Esophagus squamous epithelium (tissue), 5 donors: Measurements from ENCODE around the gene TNFRSF25. TPM values are rescaled to one million over a fixed set of nuclear protein-coding genes. Genes with fewer than 3 reads are reported as not detected.

ENCODE experiments used
- DNase-seq: peaks from one replicate; lab custom pipeline; 2025; lab: John Stamatoyannopoulos, UW
- H3K27ac ChIP-seq, 4 donors: fragments of 200-600 bp; sonication (generic); one replicate each; pipeline ENCODE4 v1.5.1; 2016 to 2019; ENCODE audit warnings: mild to moderate bottlenecking in 1 of 4
- H3K27me3 ChIP-seq, 4 donors: fragments of 200-600 bp; sonication (generic); 1 replicate in 3 of 4; 2 replicates in 1 of 4; pipeline versions ENCODE4 v1.5.1 to v1.6.0; 2017 to 2021; ENCODE audit warnings: antibody characterized with exemption in 1 of 4
- H3K36me3 ChIP-seq, 3 donors: fragments of 200-600 bp; sonication (generic); one replicate each; pipeline ENCODE4 v1.5.1; 2016 to 2019
- H3K4me1 ChIP-seq, 3 donors: fragments of 200-600 bp; sonication (generic); one replicate each; pipeline ENCODE4 v1.5.1; 2017 to 2019
- H3K4me3 ChIP-seq, 4 donors: fragments of 200-600 bp; sonication (generic); 1 replicate in 3 of 4; 2 replicates in 1 of 4; pipeline ENCODE4 v1.5.1; 2016 to 2019; ENCODE audit warnings: mild to moderate bottlenecking in 2 of 4, moderate library complexity in 1 of 4
- H3K9me3 ChIP-seq, 3 donors: fragments of 200-600 bp; sonication (generic); one replicate each; pipeline ENCODE4 v1.5.1; 2016 to 2019
- POLR2A ChIP-seq, 4 donors: fragments of 450-650 bp; IDR thresholded peaks; one replicate each; pipeline ENCODE4 v1.6.1; 2017; ENCODE audit warnings: antibody characterized with exemption in 4 of 4, mild to moderate bottlenecking in 4 of 4, moderate library complexity in 3 of 4
- WGBS, 2 donors: methylation state at CpG; one replicate each; pipeline ENCODE4 v1.1.5; 2018; 5-methylcytosine and 5-hydroxymethylcytosine counted together
- intact Hi-C: fragments of 100-400 bp; cut with DNase I; formaldehyde crosslinking; loops from one replicate; pipeline ENCODE4 v1.15.0; 2022
- total RNA-seq, 4 donors: library from RNA; depleted of rRNA; stranded (reverse); fragments of >200 nt; gene quantifications; one replicate each; pipeline ENCODE4 v1.1.0, GENCODE V29; 2016
- TF ChIP-seq, protein P1 (sequence below), 6 experiments: fragments of 450-650 bp in 4 of 6; fragments of 200-600 bp in 2 of 6; sonication (generic) in 2 of 6; IDR thresholded peaks; one replicate each; pipeline ENCODE4 v1.5.1; 2016 to 2019; ENCODE audit warnings: antibody characterized with exemption in 6 of 6, mild to moderate bottlenecking in 4 of 6, moderate library complexity in 4 of 6
- donor health status: DM: yes; HTN: yes; CAD: no.

Gene TNFRSF25
- total RNA-seq, 4 donors from 2014 or later: 22.1 to 47.3 (median 34.3) TPM

DNA sequence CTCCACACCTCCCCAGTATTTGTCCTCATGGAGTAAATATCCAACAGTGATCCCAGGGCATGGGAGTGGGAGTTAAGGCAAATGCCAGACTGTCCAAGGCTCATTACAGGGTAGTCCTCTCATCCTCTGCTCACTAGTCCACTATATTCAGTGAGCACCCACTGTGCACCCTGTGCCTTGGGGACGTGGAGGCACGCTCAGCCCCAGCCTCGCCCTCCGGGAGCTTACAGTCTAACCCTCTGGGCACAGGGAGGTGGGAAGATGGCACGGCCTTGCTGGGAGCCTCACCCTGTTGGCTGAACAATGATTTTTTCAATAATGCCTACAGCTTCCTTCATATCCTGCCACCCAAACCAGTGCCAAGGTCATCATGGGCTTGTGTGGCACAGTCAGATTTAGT, 49.1 kb downstream of the TNFRSF25 start:
- Histone ChIP-seq H3K27ac (peak overlapping the region in 1 of 4 donors; percentile 83), H3K36me3 (no peaks in the 10 kb centered on the region), H3K27me3 (peaks cover 0 to 99% (median 5%) of the 10 kb centered on the region in 4 donors), H3K4me3 (no peak overlapping the region), H3K9me3 (no peaks in the 10 kb centered on the region), H3K4me1 (peaks cover 26 to 98% (median 52%) of the 10 kb centered on the region in 3 donors)
- intact Hi-C loops: no loop called here
- TF ChIP-seq, protein P1, sequence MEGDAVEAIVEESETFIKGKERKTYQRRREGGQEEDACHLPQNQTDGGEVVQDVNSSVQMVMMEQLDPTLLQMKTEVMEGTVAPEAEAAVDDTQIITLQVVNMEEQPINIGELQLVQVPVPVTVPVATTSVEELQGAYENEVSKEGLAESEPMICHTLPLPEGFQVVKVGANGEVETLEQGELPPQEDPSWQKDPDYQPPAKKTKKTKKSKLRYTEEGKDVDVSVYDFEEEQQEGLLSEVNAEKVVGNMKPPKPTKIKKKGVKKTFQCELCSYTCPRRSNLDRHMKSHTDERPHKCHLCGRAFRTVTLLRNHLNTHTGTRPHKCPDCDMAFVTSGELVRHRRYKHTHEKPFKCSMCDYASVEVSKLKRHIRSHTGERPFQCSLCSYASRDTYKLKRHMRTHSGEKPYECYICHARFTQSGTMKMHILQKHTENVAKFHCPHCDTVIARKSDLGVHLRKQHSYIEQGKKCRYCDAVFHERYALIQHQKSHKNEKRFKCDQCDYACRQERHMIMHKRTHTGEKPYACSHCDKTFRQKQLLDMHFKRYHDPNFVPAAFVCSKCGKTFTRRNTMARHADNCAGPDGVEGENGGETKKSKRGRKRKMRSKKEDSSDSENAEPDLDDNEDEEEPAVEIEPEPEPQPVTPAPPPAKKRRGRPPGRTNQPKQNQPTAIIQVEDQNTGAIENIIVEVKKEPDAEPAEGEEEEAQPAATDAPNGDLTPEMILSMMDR (IDR thresholded peaks at IDR 0.05): no peak
- no peak for TF ChIP-seq POLR2A (IDR thresholded peaks at IDR 0.05)
- DNase-seq: no peak
- WGBS, 2 donors: no CpG with 5 or more reads among the region's 5 CpGs

DNA sequence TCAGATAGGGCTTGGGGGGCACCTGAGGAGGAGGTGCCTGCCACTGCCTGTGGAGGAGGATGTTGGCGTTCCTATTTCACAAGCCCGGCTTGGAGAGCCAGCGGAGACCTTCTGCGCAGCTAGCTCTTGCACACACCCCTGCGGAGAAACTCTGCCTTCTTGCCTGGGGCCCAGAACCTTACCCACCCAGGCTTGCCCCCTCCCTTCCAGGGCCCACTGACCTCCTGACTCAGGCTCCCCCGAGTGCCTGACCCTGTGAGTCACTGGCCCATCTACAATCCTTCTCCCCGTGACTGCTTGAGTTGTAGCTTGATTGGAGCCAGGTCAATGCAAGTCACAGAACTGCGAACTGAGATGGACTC, 49.7 kb downstream of the TNFRSF25 start:
- Histone ChIP-seq H3K27ac (peak overlapping the region; percentile 79 to 89 (median 81)), H3K36me3 (no peaks in the 10 kb centered on the region), H3K27me3 (peaks cover 0 to 95% (median 5%) of the 10 kb centered on the region in 4 donors), H3K9me3 (no peaks in the 10 kb centered on the region), H3K4me3 (no peak overlapping the region), H3K4me1 (peaks cover 26 to 92% (median 48%) of the 10 kb centered on the region in 3 donors)
- DNase-seq: no peak
- intact Hi-C loops: no loop called here
- TF ChIP-seq, protein P1 (IDR thresholded peaks at IDR 0.05): no peak
- TF ChIP-seq POLR2A (IDR thresholded peaks at IDR 0.05): no peak
- WGBS, 2 donors: 66% methylated on average over 5 of the region's 8 CpGs; no CpG with 5 or more reads in 1 of the 2 donors

GRCh38 chr1:6414881-6415626, 50.9 kb downstream of the TNFRSF25 start:
- H3K27me3 ChIP-seq: peaks cover 0 to 93% (median 5%) of the 10 kb centered on the region in 4 donors
- 26 to 33% methylated on average over 10 to 17 of the region's 17 CpGs for WGBS, 2 donors

GRCh38 chr1:6414443-6414844, 51.5 kb downstream of the TNFRSF25 start:
- Histone ChIP-seq H3K27ac (peak overlapping the region; percentile 79 to 89 (median 81)), H3K4me1 (peaks cover 12 to 74% (median 29%) of the 10 kb centered on the region in 3 donors), H3K9me3 (no peaks in the 10 kb centered on the region), H3K27me3 (peaks cover 0 to 89% (median 4%) of the 10 kb centered on the region in 4 donors), H3K4me3 (no peak overlapping the region), H3K36me3 (no peaks in the 10 kb centered on the region)
- DNase-seq: no peak
- TF ChIP-seq, protein P1 (IDR thresholded peaks at IDR 0.05): peak in 2 of 6 experiments; percentile 34 to 46
- no peak for TF ChIP-seq POLR2A (IDR thresholded peaks at IDR 0.05)
- WGBS, 2 donors: 6% methylated on average over 10 of the region's 15 CpGs; no CpG with 5 or more reads in 1 of the 2 donors
- intact Hi-C loops: no loop called here

More at GRCh38 chr1:6414881-6415626, 50.9 kb downstream of the TNFRSF25 start:
- TF ChIP-seq, protein P1 (IDR thresholded peaks at IDR 0.05): no peak
- no peak for TF ChIP-seq POLR2A (IDR thresholded peaks at IDR 0.05)
- Histone ChIP-seq H3K4me1 (peaks cover 15 to 80% (median 35%) of the 10 kb centered on the region in 3 donors), H3K36me3 (no peaks in the 10 kb centered on the region), H3K4me3 (no peak overlapping the region), H3K9me3 (no peaks in the 10 kb centered on the region), H3K27ac (peak overlapping the region; percentile 79 to 89 (median 81))
- intact Hi-C loops: no loop called here
- DNase-seq: no peak

DNA sequence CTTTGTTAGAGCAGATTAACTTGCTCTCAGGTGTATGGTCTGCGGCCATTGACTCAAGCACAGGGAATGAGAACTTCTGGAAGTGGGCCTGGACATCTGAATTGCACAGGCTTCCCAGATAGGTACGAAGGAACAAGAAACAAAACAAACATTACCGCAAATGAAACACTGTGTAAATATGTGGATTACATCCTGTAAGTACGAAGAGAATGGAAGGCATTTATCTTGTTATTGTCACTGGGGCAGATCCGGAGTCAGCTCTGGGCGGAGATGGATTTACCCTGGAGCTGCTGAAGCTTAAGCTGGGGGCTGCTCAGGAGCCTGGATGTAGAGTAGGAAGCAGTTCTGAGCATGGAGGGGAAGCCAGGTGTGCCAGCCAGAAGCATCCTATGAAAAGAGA, 53.1 kb downstream of the TNFRSF25 start:
- no peak for DNase-seq
- Histone ChIP-seq H3K27ac (peak overlapping the region; percentile 37 to 89 (median 79)), H3K4me3 (no peak overlapping the region), H3K4me1 (peaks cover 10 to 58% (median 17%) of the 10 kb centered on the region in 3 donors), H3K9me3 (no peaks in the 10 kb centered on the region), H3K36me3 (no peaks in the 10 kb centered on the region), H3K27me3 (peaks cover 0 to 73% (median 2%) of the 10 kb centered on the region in 4 donors)
- 25 to 40% methylated on average over 6 of the region's 6 CpGs for WGBS, 2 donors
- TF ChIP-seq POLR2A (IDR thresholded peaks at IDR 0.05): no peak
- TF ChIP-seq, protein P1 (IDR thresholded peaks at IDR 0.05): no peak
- intact Hi-C loops: no loop called here
